Left ventricle myocardium superior (tissue), 1 donor: ENCODE results near the gene RAB38. TPM values are rescaled to one million over a fixed set of nuclear protein-coding genes. Genes with fewer than 3 reads are reported as not detected.

Experiments used
- microRNA-seq: library from miRNA; unstranded; fragments of <30 nt; microRNA quantifications from one replicate; pipeline ENCODE4 v1.2.0, GENCODE V29; 2020; ENCODE audit warnings: borderline number of aligned reads
- total RNA-seq: library from RNA; stranded (reverse); fragmentation: NEBNext Ultra II Directional; extraction: Animal tissue kit (Norgen Biotek cat#: 25700); gene quantifications from one replicate; pipeline ENCODE4 v1.2.1, GENCODE V29; 2021
- donor health status: DM: no; HTN: yes; CAD: no; lungs with severe emphysema.

The RAB38 gene
- total RNA-seq, 1 donor from 2014 or later: 0.94 TPM

Small RNA genes within 50 kb of the gene (microRNA-seq; reads per million reads assigned to microRNA genes)
- gene MIR3166: not detected

Other genes starting within 250 kb of the RAB38 start
- gene CTSC, start 162.3 kb upstream of the RAB38 start, total RNA-seq: 20.3 TPM